ENCODE measurements around the gene OR4E1. TPM values are rescaled to one million over a fixed set of nuclear protein-coding genes. Genes with fewer than 3 reads are reported as not detected.

Gene OR4E1
- total RNA-seq, 1 experiment from 2014 or later, result not detected

GRCh38 chr14:21704338-21704737, 30.7 kb upstream of the OR4E1 start:
- BruUV-seq (replicated peaks), result no TSS peak
- Histone ChIP-seq H3F3A (ENCODE audit: low read length, unreplicated experiment) (no peaks in the 10 kb centered on the region), H3K4me3 (ENCODE audit: low read length) (no peak overlapping the region), H3K79me2 (ENCODE audit: low read length) (no peaks in the 10 kb centered on the region), H3K9ac (ENCODE audit: low read length) (no peak overlapping the region), H3K36me3 (ENCODE audit: low read depth, low read length) (no peaks in the 10 kb centered on the region), H3K27me3 (ENCODE audit: low read length) (no peaks in the 10 kb centered on the region), H3K27ac (ENCODE audit: low read length) (no peak overlapping the region), H2AFZ (ENCODE audit: low read length) (no peak overlapping the region), H3K9me3 (ENCODE audit: low read length) (no peaks in the 10 kb centered on the region), H4K20me1 (ENCODE audit: low read length) (no peaks in the 10 kb centered on the region), H3K9me2 (replicated peaks; ENCODE audit: low read length) (no peaks in the 10 kb centered on the region), H3K4me2 (ENCODE audit: low read length) (no peak overlapping the region), H3K4me1 (ENCODE audit: insufficient read depth, low read length) (no peaks in the 10 kb centered on the region)
- ChIA-PET CTCF (no interaction called here), POLR2A (ENCODE audit: unreplicated experiment) (no interaction called here)
- intact Hi-C loops (cut with micrococcal nuclease), result no loop called here
- DNase-seq, result no peak
- ATAC-seq, result no peak
- TF ChIP-seq EZH2 (IDR thresholded peaks at IDR 0.05; ENCODE audit: low read length, unreplicated experiment), result no peak
- TF ChIP-seq EZH2phosphoT487 (IDR thresholded peaks at IDR 0.05; ENCODE audit: borderline replicate concordance, low read length), result no peak
- TF ChIP-seq CTCF (conservative IDR thresholded peaks at IDR 0.05; ENCODE audit: low read depth, low read length), result no peak

DNA sequence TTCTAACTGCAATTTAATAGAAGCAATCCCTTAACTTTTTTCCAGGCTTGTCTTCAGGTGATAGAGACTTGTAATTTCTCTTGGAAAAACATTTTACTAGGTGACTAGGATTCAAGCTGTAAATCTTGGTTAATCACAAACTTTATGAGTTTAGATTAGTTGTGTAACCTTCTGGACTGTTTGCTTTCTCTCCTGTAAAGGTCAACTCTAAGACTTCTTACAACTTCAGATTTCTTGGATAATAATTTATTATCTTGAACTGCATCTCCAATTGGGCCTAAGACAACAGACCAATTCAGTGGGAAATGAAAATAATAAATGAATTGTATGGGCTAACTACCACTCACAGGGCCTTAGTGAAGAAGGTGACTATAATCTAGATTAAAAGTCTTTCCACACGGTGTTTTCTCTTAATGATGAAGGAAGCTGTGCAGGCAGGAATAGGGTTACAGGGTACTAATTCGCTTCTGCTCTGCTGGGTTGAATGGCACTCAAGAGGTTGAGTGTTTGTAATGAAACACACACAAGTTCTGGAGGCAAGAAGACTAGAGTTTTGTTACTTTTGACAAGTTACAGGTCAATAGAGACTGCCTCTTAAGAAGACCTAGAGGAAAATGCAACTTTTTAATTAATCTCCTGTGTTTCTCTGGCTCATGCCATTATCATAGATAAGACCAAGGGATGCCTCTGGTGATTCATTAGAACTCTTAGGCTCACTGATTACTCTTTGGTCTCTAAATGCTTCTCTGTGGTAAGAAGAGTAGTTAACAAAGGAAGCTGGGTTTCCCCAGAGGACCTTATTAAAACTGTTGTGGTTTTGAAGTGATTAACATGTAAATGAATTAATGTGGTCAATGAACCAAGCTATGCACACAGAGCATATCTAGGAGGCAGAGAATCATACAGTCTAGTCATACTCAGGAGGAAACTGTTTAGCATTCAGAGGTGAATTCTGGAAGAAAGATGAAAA, 30.0 kb upstream of the OR4E1 start:
- no TSS peak for BruUV-seq (replicated peaks)

GRCh38 chr14:21702316-21702715, 28.7 kb upstream of the OR4E1 start:
- CTCF ChIA-PET, result no interaction called here
- Histone ChIP-seq H3K9ac (ENCODE audit: low read length) (no peak overlapping the region), H3K4me1 (ENCODE audit: insufficient read depth, low read length) (no peaks in the 10 kb centered on the region), H3F3A (ENCODE audit: low read length, unreplicated experiment) (no peaks in the 10 kb centered on the region), H3K36me3 (ENCODE audit: low read depth, low read length) (no peaks in the 10 kb centered on the region), H3K9me3 (ENCODE audit: low read length) (no peaks in the 10 kb centered on the region), H3K4me2 (ENCODE audit: low read length) (no peak overlapping the region), H3K27ac (ENCODE audit: low read length) (no peak overlapping the region), H3K27me3 (ENCODE audit: low read length) (no peaks in the 10 kb centered on the region), H3K79me2 (ENCODE audit: low read length) (no peaks in the 10 kb centered on the region), H3K4me3 (ENCODE audit: low read length) (no peak overlapping the region), H3K9me2 (replicated peaks; ENCODE audit: low read length) (no peaks in the 10 kb centered on the region), H4K20me1 (ENCODE audit: low read length) (no peaks in the 10 kb centered on the region), H2AFZ (ENCODE audit: low read length) (no peak overlapping the region)
- BruUV-seq (replicated peaks), result no TSS peak
- POLR2A ChIA-PET (ENCODE audit: unreplicated experiment), result no interaction called here
- intact Hi-C loops (cut with micrococcal nuclease), result no loop called here
- ATAC-seq, result no peak
- no peak for TF ChIP-seq CTCF (conservative IDR thresholded peaks at IDR 0.05; ENCODE audit: low read depth, low read length)
- TF ChIP-seq EZH2phosphoT487 (IDR thresholded peaks at IDR 0.05; ENCODE audit: borderline replicate concordance, low read length), result no peak
- TF ChIP-seq EZH2 (IDR thresholded peaks at IDR 0.05; ENCODE audit: low read length, unreplicated experiment), result no peak
- no peak for DNase-seq

More for the DNA sequence above, 30.0 kb upstream of the OR4E1 start:
- no peaks in the 10 kb centered on the region for H3K4me1 ChIP-seq (ENCODE audit: insufficient read depth, low read length)
- no peak for ATAC-seq
- no peak for TF ChIP-seq EZH2 (IDR thresholded peaks at IDR 0.05; ENCODE audit: low read length, unreplicated experiment)
- no peak overlapping the region for H3K27ac ChIP-seq (ENCODE audit: low read length)
- H3K4me3 ChIP-seq (ENCODE audit: low read length), result no peak overlapping the region
- H3K9me3 ChIP-seq (ENCODE audit: low read length), result no peaks in the 10 kb centered on the region
- ChIA-PET POLR2A (ENCODE audit: unreplicated experiment) (no interaction called here), CTCF (no interaction called here)
- no peak for DNase-seq
- H3K27me3 ChIP-seq (ENCODE audit: low read length), result no peaks in the 10 kb centered on the region
- no peaks in the 10 kb centered on the region for H3K9me2 ChIP-seq (replicated peaks; ENCODE audit: low read length)
- H4K20me1 ChIP-seq (ENCODE audit: low read length), result no peaks in the 10 kb centered on the region
- H3K36me3 ChIP-seq (ENCODE audit: low read depth, low read length), result no peaks in the 10 kb centered on the region
- no peaks in the 10 kb centered on the region for H3F3A ChIP-seq (ENCODE audit: low read length, unreplicated experiment)
- no peak overlapping the region for H3K4me2 ChIP-seq (ENCODE audit: low read length)
- H3K79me2 ChIP-seq (ENCODE audit: low read length), result no peaks in the 10 kb centered on the region
- no peak overlapping the region for H2AFZ ChIP-seq (ENCODE audit: low read length)
- intact Hi-C loops (cut with micrococcal nuclease), result no loop called here
- H3K9ac ChIP-seq (ENCODE audit: low read length), result no peak overlapping the region

All from PC-3 (cell line).